ENCODE results near the gene WWOX.

Gene WWOX

GRCh38 chr16:78982096-78982744 is 882.8 kb downstream of the WWOX start:
- Histone ChIP-seq H3K9ac (ENCODE audit: low read length) (no peak overlapping the region), H3K4me1 (ENCODE audit: control insufficient read depth, low read depth, low read length) (no peaks in the 10 kb centered on the region), H3K9me3 (ENCODE audit: control insufficient read depth, low read depth, low read length) (no peaks in the 10 kb centered on the region), H3K4me3 (ENCODE audit: low read length) (no peak overlapping the region), H3K27ac (ENCODE audit: low read length) (no peak overlapping the region), H3K36me3 (ENCODE audit: control insufficient read depth, low read depth, low read length) (no peaks in the 10 kb centered on the region), H3K27me3 (ENCODE audit: control insufficient read depth, insufficient read depth, low read length) (no peaks in the 10 kb centered on the region)

DNA sequence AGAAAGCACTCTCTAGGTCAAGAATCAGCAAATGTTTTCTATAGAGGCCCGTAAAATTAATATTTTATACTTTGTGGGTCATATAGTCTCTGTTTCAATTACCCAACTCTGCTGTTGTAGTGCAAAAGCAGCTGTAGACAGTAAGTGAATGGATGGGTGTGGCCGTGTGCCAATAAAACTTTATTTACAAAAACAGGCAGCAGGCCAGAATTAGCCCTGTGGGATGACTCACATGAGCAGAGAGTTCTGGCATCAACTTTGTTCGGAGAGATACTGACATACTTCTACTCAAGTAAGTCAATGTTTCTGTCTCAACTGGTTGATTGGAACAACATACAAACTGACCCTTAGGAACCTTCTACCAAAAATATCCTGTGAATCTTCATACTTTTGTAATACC is 884.9 kb downstream of the WWOX start:
- H3K36me3 ChIP-seq (ENCODE audit: control insufficient read depth, low read depth, low read length), result no peaks in the 10 kb centered on the region
- no peak overlapping the region for H3K27ac ChIP-seq (ENCODE audit: low read length)
- H3K4me1 ChIP-seq (ENCODE audit: control insufficient read depth, low read depth, low read length), result peaks cover 3% of the 10 kb centered on the region
- H3K4me3 ChIP-seq (ENCODE audit: low read length), result no peak overlapping the region
- H3K27me3 ChIP-seq (ENCODE audit: control insufficient read depth, insufficient read depth, low read length), result no peaks in the 10 kb centered on the region
- no peak overlapping the region for H3K9ac ChIP-seq (ENCODE audit: low read length)
- H3K9me3 ChIP-seq (ENCODE audit: control insufficient read depth, low read depth, low read length), result no peaks in the 10 kb centered on the region

GRCh38 chr16:78984887-78985464 is 885.5 kb downstream of the WWOX start:
- Histone ChIP-seq H3K27ac (ENCODE audit: low read length) (no peak overlapping the region), H3K36me3 (ENCODE audit: control insufficient read depth, low read depth, low read length) (no peaks in the 10 kb centered on the region)

DNA sequence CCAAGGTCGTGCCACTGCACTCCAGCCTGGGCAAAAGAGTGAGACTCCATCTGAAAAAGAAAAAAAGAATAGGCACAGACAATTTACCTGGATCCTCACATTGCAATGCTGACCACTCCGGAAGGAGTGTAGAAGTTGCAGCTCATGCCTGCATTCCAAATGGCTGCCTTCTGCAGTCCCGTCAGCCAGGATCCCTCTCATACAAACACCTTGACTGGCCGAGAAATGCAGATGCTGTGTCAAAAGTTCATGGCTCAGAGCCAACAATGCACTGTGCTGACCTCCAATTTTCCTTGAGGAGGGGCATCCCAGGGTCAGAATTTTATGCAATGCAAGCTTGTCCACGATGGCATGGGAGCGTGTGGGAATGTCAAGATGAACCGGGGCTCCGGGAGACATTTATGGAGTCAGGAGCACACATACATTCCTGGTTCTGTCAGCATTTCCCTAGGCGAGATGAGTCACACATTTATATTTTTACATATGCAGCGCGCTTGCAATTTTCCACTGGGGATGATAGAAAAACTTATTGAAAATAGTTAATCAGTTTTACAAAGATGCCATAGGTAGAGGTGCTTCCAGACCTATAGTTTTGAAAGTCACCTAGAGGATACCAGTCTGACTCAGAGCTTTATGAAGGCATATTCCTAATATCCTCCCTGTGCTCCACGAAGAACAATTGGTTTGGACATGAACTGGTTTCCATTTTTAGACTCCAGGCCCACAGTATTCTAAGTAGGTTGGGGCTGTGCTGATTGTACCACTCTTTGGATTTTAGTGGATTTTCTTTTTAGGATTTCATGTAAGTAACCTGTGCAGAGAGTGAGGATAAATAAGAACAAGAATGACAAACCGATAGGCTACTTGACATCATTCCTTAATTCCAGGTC is 886.5 kb downstream of the WWOX start:
- peaks cover 9% of the 10 kb centered on the region for H3K4me1 ChIP-seq (ENCODE audit: control insufficient read depth, low read depth, low read length)
- no peaks in the 10 kb centered on the region for H3K9me3 ChIP-seq (ENCODE audit: control insufficient read depth, low read depth, low read length)
- H3K36me3 ChIP-seq (ENCODE audit: control insufficient read depth, low read depth, low read length), result no peaks in the 10 kb centered on the region
- no peak overlapping the region for H3K9ac ChIP-seq (ENCODE audit: low read length)
- no peak overlapping the region for H3K4me3 ChIP-seq (ENCODE audit: low read length)
- H3K27me3 ChIP-seq (ENCODE audit: control insufficient read depth, insufficient read depth, low read length), result no peaks in the 10 kb centered on the region
- H3K27ac ChIP-seq (ENCODE audit: low read length), result no peak overlapping the region

More at GRCh38 chr16:78984887-78985464, 885.5 kb downstream of the WWOX start:
- no peaks in the 10 kb centered on the region for H3K27me3 ChIP-seq (ENCODE audit: control insufficient read depth, insufficient read depth, low read length)
- no peak overlapping the region for H3K4me3 ChIP-seq (ENCODE audit: low read length)
- no peaks in the 10 kb centered on the region for H3K9me3 ChIP-seq (ENCODE audit: control insufficient read depth, low read depth, low read length)
- peaks cover 3% of the 10 kb centered on the region for H3K4me1 ChIP-seq (ENCODE audit: control insufficient read depth, low read depth, low read length)
- H3K9ac ChIP-seq (ENCODE audit: low read length), result no peak overlapping the region

GRCh38 chr16:78987666-78988065 is 888.2 kb downstream of the WWOX start:
- H3K9ac ChIP-seq (ENCODE audit: low read length), result no peak overlapping the region
- H3K27ac ChIP-seq (ENCODE audit: low read length), result no peak overlapping the region
- no peaks in the 10 kb centered on the region for H3K36me3 ChIP-seq (ENCODE audit: control insufficient read depth, low read depth, low read length)
- no peaks in the 10 kb centered on the region for H3K9me3 ChIP-seq (ENCODE audit: control insufficient read depth, low read depth, low read length)
- no peaks in the 10 kb centered on the region for H3K27me3 ChIP-seq (ENCODE audit: control insufficient read depth, insufficient read depth, low read length)
- H3K4me1 ChIP-seq (ENCODE audit: control insufficient read depth, low read depth, low read length), result peaks cover 9% of the 10 kb centered on the region
- no peak overlapping the region for H3K4me3 ChIP-seq (ENCODE audit: low read length)

- H3K27me3 ChIP-seq (ENCODE audit: control insufficient read depth, insufficient read depth, low read length), result no peaks in the 10 kb centered on the region
- H3K36me3 ChIP-seq (ENCODE audit: control insufficient read depth, low read depth, low read length), result no peaks in the 10 kb centered on the region
- no peak overlapping the region for H3K9ac ChIP-seq (ENCODE audit: low read length)
- no peaks in the 10 kb centered on the region for H3K9me3 ChIP-seq (ENCODE audit: control insufficient read depth, low read depth, low read length)
- H3K4me3 ChIP-seq (ENCODE audit: low read length), result no peak overlapping the region
- peaks cover 9% of the 10 kb centered on the region for H3K4me1 ChIP-seq (ENCODE audit: control insufficient read depth, low read depth, low read length)
- H3K27ac ChIP-seq (ENCODE audit: low read length), result no peak overlapping the region
These were observed 889.0 kb downstream of the WWOX start for GRCh38 chr16:78988361-78988969.

- Histone ChIP-seq H3K9me3 (ENCODE audit: control insufficient read depth, low read depth, low read length) (no peaks in the 10 kb centered on the region), H3K27ac (ENCODE audit: low read length) (no peak overlapping the region), H3K27me3 (ENCODE audit: control insufficient read depth, insufficient read depth, low read length) (no peaks in the 10 kb centered on the region), H3K4me1 (ENCODE audit: control insufficient read depth, low read depth, low read length) (peaks cover 18% of the 10 kb centered on the region), H3K4me3 (ENCODE audit: low read length) (no peak overlapping the region), H3K36me3 (ENCODE audit: control insufficient read depth, low read depth, low read length) (no peaks in the 10 kb centered on the region), H3K9ac (ENCODE audit: low read length) (no peak overlapping the region)
These were observed 890.9 kb downstream of the WWOX start for GRCh38 chr16:78990309-78990701.

- Histone ChIP-seq H3K36me3 (ENCODE audit: control insufficient read depth, low read depth, low read length) (no peaks in the 10 kb centered on the region), H3K4me1 (ENCODE audit: control insufficient read depth, low read depth, low read length) (peaks cover 26% of the 10 kb centered on the region), H3K4me3 (ENCODE audit: low read length) (no peak overlapping the region), H3K9me3 (ENCODE audit: control insufficient read depth, low read depth, low read length) (no peaks in the 10 kb centered on the region), H3K27ac (ENCODE audit: low read length) (no peak overlapping the region), H3K27me3 (ENCODE audit: control insufficient read depth, insufficient read depth, low read length) (no peaks in the 10 kb centered on the region), H3K9ac (ENCODE audit: low read length) (no peak overlapping the region)
These were observed 892.5 kb downstream of the WWOX start for GRCh38 chr16:78992001-78992400.

DNA sequence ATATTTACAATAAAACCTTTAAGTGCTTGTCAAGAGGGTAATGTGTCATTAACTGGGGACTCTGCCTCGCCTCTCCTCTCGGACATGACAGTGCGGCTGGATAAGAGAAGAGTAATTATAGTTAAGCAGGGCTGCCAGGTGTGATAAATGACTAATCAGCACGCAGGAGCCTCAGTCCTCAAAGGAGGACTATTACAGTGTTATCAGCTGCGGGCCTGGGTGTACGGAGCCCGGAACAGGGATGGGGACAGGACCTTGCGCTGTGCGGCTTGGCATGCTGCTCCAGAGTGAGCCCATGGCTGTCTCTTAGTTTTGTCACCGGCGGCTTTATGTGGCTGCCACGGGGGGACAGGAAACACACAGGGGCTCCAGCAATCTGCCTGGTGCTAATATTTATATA is 893.9 kb downstream of the WWOX start:
- no peaks in the 10 kb centered on the region for H3K27me3 ChIP-seq (ENCODE audit: control insufficient read depth, insufficient read depth, low read length)
- H3K9ac ChIP-seq (ENCODE audit: low read length), result no peak overlapping the region
- H3K9me3 ChIP-seq (ENCODE audit: control insufficient read depth, low read depth, low read length), result no peaks in the 10 kb centered on the region
- no peak overlapping the region for H3K4me3 ChIP-seq (ENCODE audit: low read length)
- H3K27ac ChIP-seq (ENCODE audit: low read length), result no peak overlapping the region
- H3K36me3 ChIP-seq (ENCODE audit: control insufficient read depth, low read depth, low read length), result no peaks in the 10 kb centered on the region
- peaks cover 22% of the 10 kb centered on the region for H3K4me1 ChIP-seq (ENCODE audit: control insufficient read depth, low read depth, low read length)

- H3K4me3 ChIP-seq (ENCODE audit: low read length), result no peak overlapping the region
- H3K4me1 ChIP-seq (ENCODE audit: control insufficient read depth, low read depth, low read length), result peaks cover 22% of the 10 kb centered on the region
- no peak overlapping the region for H3K27ac ChIP-seq (ENCODE audit: low read length)
- H3K9ac ChIP-seq (ENCODE audit: low read length), result no peak overlapping the region
- no peaks in the 10 kb centered on the region for H3K27me3 ChIP-seq (ENCODE audit: control insufficient read depth, insufficient read depth, low read length)
- no peaks in the 10 kb centered on the region for H3K36me3 ChIP-seq (ENCODE audit: control insufficient read depth, low read depth, low read length)
- no peaks in the 10 kb centered on the region for H3K9me3 ChIP-seq (ENCODE audit: control insufficient read depth, low read depth, low read length)
These were observed 894.8 kb downstream of the WWOX start for GRCh38 chr16:78994135-78994745.

DNA sequence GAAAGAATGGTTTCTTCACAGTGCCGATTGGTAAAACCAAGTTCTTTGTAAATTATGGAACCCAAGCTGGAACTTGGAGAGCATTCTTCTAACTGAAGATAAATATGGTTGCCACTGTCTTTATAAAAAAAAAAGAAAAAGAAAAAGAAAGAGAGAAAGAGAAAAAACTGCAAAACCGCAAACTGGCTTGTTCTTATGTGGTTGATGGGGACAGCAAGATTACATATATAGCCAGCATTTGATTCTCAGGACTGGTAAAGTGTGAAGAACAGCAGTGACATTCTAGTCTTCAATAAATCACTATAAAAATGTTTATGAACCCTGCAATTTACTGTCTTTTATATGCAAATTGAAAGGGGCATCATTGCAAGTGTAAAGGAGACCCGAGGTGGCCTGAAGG is 896.0 kb downstream of the WWOX start:
- Histone ChIP-seq H3K36me3 (ENCODE audit: control insufficient read depth, low read depth, low read length) (no peaks in the 10 kb centered on the region), H3K4me1 (ENCODE audit: control insufficient read depth, low read depth, low read length) (peaks cover 21% of the 10 kb centered on the region), H3K27ac (ENCODE audit: low read length) (no peak overlapping the region), H3K27me3 (ENCODE audit: control insufficient read depth, insufficient read depth, low read length) (no peaks in the 10 kb centered on the region), H3K4me3 (ENCODE audit: low read length) (no peak overlapping the region), H3K9me3 (ENCODE audit: control insufficient read depth, low read depth, low read length) (no peaks in the 10 kb centered on the region), H3K9ac (ENCODE audit: low read length) (no peak overlapping the region)

Data from iPS-18a (cell line).